Stimulated activated CD4-positive, alpha-beta T cell treated with anti-CD3 and anti-CD28 coated beads, Interleukin-2, amount 100 ng/mL, for 48 hours (primary cell): ENCODE data around the gene SHB.

Experiments
- DNase-seq, 2 donors: peaks; one replicate each; pipeline ENCODE4 v3.0.0-alpha.2; 2020

SHB gene

GRCh38 chr9:38041564-38042243 lies 27.3 kb downstream of the SHB start:
- DNase-seq = no peak

GRCh38 chr9:38039907-38040682 lies 28.9 kb downstream of the SHB start:
- no peak for DNase-seq

- no peak for DNase-seq
These were observed 29.7 kb downstream of the SHB start for GRCh38 chr9:38039090-38039906.

- DNase-seq = no peak
These were observed 30.5 kb downstream of the SHB start for GRCh38 chr9:38038307-38039089.

DNA sequence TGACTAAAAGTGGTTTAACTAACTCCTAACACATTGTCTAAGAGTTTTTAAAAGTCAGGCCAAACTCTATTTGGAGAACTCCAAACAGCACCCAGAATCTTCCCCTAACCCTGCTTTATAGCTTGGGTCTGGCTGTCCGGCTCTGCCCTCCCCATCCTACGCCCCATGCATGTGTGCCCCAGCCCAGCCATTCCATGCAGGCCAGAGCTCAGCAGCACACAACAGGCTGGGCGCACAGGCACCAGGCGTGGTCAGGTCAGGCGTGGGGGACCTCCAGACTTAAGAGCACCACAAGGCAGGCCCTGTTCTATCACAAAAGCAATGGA lies 31.1 kb downstream of the SHB start:
- DNase-seq = no peak

DNA sequence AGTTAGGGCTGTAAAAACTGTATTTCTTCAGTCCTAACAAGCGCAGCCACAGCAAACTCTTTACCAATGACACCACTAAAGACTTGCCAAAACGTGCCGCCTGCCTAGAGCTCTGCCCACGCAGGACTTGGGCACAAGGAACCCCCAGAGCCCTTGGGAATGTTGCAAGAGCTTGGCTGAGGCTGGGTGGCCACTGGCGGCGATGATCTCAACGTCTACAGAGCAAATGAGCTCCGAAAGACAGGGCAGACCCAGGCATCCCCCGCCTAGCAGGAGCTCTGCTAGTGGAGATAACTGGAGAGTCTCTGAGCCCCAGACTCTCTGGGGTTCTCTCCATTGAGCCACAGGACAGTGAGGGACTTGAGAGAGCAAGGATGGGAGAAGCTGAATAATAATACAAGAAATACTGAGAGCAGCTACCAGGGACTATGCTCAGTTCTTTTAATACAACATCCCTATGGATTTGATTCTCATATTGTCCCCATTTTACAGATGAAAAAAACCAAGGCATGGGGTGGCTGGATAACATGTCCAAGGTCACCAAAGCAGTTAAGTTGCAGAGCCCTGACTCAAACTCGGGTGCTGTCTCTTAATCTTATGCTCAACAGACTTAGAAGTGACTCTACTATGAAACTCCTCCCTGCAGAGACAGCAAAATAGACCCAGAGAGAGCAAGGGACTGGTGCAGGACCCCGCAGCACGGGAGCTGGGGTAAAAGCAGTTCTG lies 32.5 kb downstream of the SHB start:
- no peak for DNase-seq

DNA sequence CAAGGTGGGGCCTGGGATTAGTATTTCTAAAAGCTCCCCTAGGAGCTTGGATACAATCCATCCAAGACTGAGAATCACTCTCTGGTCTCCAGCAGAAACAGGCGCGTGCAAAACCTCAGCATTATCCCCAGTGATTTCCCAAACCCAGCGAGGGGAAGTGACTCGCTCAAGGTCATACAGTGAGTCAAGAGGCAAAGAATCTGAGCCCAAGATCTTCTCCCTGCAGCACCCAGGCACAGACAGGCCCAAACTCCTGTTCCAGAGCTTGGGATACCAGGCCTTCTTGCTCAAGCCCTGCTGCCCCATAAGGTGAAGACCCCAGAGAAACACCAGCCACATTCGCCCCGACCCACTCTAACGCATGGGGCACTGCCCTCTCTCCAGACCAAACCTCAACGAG lies 33.2 kb downstream of the SHB start:
- DNase-seq = no peak

DNA sequence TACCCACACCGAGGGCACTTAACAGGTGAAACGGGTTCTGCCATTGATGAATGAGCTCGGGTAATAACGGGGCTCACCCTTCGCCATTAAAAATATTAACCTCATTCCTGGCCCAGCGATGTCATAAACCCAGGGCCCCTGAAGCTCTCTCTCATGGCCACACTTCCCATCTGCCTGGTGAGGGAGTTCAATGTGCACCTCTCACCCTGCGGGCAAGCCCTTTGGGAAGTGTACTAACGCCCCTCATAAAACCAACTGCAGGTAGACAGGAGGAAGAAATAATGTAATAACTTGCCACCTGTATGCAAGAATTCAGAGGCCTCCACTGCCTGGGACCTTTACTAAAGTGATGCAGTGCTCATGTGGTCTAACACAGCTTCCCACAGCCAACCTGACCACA lies 35.1 kb downstream of the SHB start:
- no peak for DNase-seq

GRCh38 chr9:38032266-38033110 lies 36.5 kb downstream of the SHB start:
- DNase-seq = no peak

DNA sequence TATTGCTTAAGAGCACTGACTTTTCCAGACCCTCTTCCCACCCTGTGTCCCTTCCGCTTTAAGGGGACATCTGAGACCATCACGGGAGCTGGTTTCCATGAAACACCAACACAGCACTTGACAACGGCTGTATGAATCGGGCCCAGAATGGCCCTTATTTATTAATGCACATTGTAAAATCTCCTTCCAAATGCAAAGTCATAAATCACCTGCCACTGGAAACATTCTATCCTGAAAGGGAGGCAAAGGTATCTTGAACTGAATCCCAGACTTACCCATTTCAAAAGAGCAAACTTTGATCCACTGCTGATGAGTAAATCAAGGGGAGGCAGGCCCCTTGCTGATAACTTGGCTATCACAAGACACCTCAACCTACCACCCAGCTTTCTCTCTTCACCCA lies 37.4 kb downstream of the SHB start:
- DNase-seq = no peak

DNA sequence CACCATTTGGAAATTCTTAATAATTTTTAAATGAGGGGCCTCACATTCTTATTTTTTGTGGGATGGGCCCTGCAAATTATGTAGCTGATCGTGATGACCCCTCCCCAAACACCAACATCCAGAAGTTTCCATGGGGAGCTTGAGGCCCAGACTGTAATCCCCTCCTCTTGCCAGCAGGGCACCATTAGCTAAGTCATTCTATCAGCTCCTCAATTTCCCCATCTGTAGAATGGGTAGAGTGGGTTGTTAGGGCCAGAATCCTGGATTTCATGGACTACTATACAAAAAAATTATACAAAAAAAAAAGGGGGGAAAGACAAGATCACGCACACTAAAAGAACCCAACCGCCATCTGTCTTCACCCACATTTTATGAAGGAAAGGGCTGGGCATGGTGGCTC lies 38.4 kb downstream of the SHB start:
- no peak for DNase-seq

DNA sequence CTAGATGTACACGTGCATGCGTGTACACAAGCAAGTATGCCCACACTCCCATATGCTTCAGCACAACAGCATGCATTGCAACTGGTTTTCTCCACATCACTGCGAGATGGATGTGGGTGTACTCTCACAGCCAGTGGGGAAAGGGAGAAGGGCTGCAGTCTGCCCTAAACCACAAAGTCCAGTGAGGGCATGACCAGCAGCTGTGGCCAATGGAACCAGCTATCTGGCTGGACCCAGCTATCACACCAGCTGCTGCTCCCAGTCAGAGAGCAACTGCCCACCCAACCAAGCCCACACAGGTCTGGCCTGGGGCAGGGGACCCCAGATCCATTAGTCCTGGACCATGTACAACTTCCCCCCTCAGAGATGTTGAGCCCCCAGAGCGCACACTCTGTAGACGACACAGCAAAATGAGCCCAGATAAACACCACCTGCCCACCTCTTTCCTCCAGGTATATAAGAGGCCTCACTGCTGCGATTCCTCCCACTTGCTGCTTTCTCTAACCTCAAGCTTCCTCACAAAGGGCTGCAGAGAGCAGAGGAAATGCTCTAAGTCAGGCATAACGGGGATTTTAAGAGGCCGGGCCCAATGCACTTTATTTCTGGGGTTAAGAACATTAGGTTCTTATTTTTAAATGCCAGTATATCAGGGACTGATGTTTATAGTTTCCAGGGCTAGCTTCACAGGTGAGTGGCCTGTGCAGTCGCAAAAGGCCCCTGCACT lies 39.0 kb downstream of the SHB start:
- DNase-seq = no peak

GRCh38 chr9:38027714-38028113 lies 41.3 kb downstream of the SHB start:
- DNase-seq = no peak

DNA sequence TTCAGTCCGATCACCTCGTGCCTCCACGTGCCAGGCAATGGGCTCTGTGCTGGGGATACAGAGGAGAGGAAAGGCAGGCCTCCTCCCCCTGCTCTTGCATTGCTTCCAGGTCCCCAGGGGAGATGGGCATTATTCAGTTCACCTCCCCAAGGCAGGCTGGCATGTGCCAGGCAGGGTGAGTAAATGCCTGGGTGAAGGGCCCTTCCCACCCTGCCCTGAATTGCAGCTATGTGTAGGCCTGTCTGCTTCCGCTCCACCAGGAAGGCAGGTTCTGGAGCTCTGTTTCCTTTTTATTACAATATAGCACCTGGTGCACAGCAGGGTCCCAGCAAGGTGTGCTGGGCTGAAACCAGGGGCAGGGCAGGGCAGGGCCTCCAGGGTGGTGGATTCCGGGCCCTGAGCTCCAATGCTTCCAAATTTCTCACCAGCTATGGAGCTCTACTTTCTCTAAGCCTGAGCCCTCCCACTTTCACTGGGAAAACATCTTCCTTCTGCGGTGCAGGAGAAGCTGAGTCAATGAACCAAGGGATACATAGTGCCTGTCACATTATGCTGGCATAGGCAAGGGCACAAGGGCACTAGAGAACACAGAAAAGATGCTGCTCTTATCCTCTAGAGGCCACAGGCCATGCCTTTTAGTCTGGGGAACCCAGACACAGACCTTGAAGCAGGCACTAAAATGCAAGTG lies 42.0 kb downstream of the SHB start:
- no peak for DNase-seq

- no peak for DNase-seq
These were observed 42.8 kb downstream of the SHB start for GRCh38 chr9:38026021-38026809.

GRCh38 chr9:38025166-38025565 lies 43.9 kb downstream of the SHB start:
- no peak for DNase-seq

- no peak for DNase-seq
These were observed 44.9 kb downstream of the SHB start for GRCh38 chr9:38024036-38024681.

DNA sequence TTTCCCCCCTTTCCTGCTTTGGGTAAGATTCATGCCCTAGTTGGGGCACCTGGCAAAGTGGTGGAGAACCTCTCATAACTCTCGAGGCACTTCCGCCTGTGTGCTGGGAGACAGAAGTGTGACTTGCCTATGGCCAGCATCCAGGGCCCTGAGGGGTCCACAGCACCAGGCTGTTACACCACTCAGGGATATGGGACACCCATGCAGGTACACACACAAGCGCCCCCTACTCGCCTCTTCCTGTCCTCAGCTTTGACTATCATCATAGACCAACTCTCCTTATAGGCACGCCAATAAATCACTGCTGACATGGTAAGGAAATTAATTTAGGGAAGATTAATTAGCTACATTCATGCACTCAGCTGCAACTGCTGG lies 45.4 kb downstream of the SHB start:
- no peak for DNase-seq

DNA sequence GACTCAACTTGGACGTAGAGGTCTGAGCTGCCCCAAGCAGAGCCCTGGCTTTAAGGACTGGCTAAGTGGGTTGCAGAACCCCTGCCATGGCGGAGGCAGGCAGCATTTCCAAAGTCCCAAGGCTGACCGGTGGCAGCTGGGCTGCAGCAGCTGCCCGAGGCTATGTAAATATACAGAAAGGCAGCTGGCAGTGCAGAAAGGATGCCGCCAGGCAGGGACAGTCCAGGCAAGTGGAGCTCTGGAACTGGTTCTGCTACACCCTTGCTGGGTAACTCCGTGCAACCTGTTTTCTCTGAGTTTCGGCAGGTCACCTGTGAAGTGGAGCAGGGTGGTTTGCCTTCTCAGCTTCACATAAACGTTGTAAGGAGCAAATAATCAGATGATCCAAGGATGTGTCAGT lies 46.0 kb downstream of the SHB start:
- DNase-seq = no peak
